ENCODE data around the gene CRBN. TPM values are rescaled to one million over a fixed set of nuclear protein-coding genes. Genes with fewer than 3 reads are reported as not detected.

CRBN gene
- total RNA-seq, 1 donor from 2014 or later: 32.7 TPM

- TF ChIP-seq CTCF (conservative IDR thresholded peaks at IDR 0.05): no peak
- H3K4me1 Mint-ChIP-seq: no peaks in the 10 kb centered on the region
- H3K4me3 Mint-ChIP-seq: no peak overlapping the region
- H3K27ac Mint-ChIP-seq (ENCODE audit: unreplicated experiment): no peak overlapping the region
- no peaks in the 10 kb centered on the region for H3K9me3 Mint-ChIP-seq
- no peaks in the 10 kb centered on the region for H3K36me3 Mint-ChIP-seq (ENCODE audit: low read depth)
- no peak for DNase-seq (ENCODE audit: low read depth, low spot score)
- peaks cover 77% of the 10 kb centered on the region for H3K27me3 Mint-ChIP-seq (ENCODE audit: low read depth)
Observed at GRCh38 chr3:3189102-3189727, 9.7 kb upstream of the CRBN start.

GRCh38 chr3:3184876-3185275 lies 5.4 kb upstream of the CRBN start:
- Mint-ChIP-seq H3K36me3 (ENCODE audit: low read depth) (no peaks in the 10 kb centered on the region), H3K27me3 (ENCODE audit: low read depth) (peaks cover 73% of the 10 kb centered on the region), H3K4me1 (no peaks in the 10 kb centered on the region), H3K4me3 (no peak overlapping the region), H3K27ac (ENCODE audit: unreplicated experiment) (no peak overlapping the region), H3K9me3 (no peaks in the 10 kb centered on the region)
- no peak for TF ChIP-seq CTCF (conservative IDR thresholded peaks at IDR 0.05)
- DNase-seq (ENCODE audit: low read depth, low spot score): no peak

GRCh38 chr3:3180456-3180855 lies 965 bp upstream of the CRBN start:
- Mint-ChIP-seq H3K9me3 (no peaks in the 10 kb centered on the region), H3K36me3 (ENCODE audit: low read depth) (no peaks in the 10 kb centered on the region), H3K27me3 (ENCODE audit: low read depth) (peaks cover 45% of the 10 kb centered on the region), H3K4me3 (peak overlapping the region; percentile 38), H3K4me1 (peaks cover 21% of the 10 kb centered on the region), H3K27ac (ENCODE audit: unreplicated experiment) (no peak overlapping the region)
- DNase-seq (ENCODE audit: low read depth, low spot score): no peak
- TF ChIP-seq CTCF (conservative IDR thresholded peaks at IDR 0.05): no peak

GRCh38 chr3:3178498-3179328 lies 778 bp downstream of the CRBN start:
- H3K4me3 Mint-ChIP-seq: peak overlapping the region; percentile 85
- no peaks in the 10 kb centered on the region for H3K9me3 Mint-ChIP-seq
- DNase-seq (ENCODE audit: low read depth, low spot score): no peak
- TF ChIP-seq CTCF (conservative IDR thresholded peaks at IDR 0.05): no peak
- H3K27me3 Mint-ChIP-seq (ENCODE audit: low read depth): peaks cover 28% of the 10 kb centered on the region
- peaks cover 2% of the 10 kb centered on the region for H3K36me3 Mint-ChIP-seq (ENCODE audit: low read depth)
- H3K4me1 Mint-ChIP-seq: peaks cover 21% of the 10 kb centered on the region
- peak overlapping the region; percentile 35 for H3K27ac Mint-ChIP-seq (ENCODE audit: unreplicated experiment)

- H3K27me3 Mint-ChIP-seq (ENCODE audit: low read depth): peaks cover 21% of the 10 kb centered on the region
- peaks cover 2% of the 10 kb centered on the region for H3K36me3 Mint-ChIP-seq (ENCODE audit: low read depth)
- TF ChIP-seq CTCF (conservative IDR thresholded peaks at IDR 0.05): no peak
- H3K27ac Mint-ChIP-seq (ENCODE audit: unreplicated experiment): no peak overlapping the region
- H3K9me3 Mint-ChIP-seq: no peaks in the 10 kb centered on the region
- peak overlapping the region; percentile 85 for H3K4me3 Mint-ChIP-seq
- DNase-seq (ENCODE audit: low read depth, low spot score): no peak
- peaks cover 21% of the 10 kb centered on the region for H3K4me1 Mint-ChIP-seq
Observed at GRCh38 chr3:3177861-3178497, 1.5 kb downstream of the CRBN start.
